GM12891 (cell line): ENCODE results near the gene FBXO22.

Experiments
- PAX5 ChIP-seq: IDR thresholded peaks from 2 replicates; pipeline ENCODE4 v1.6.1; 2011; ENCODE audit warnings: low read length, moderate library complexity, mild to moderate bottlenecking; ENCODE audit not compliant: insufficient read depth, severe bottlenecking
- POLR2A ChIP-seq: IDR thresholded peaks from 2 replicates; pipeline ENCODE4 v1.6.1; 2011; ENCODE audit warnings: low read depth, low read length, control low read depth
- POLR2AphosphoS5 ChIP-seq: IDR thresholded peaks from 2 replicates; pipeline ENCODE4 v1.6.1; 2011; ENCODE audit warnings: low read depth, low read length, control low read depth
- POU2F2 ChIP-seq: IDR thresholded peaks from 2 replicates; pipeline ENCODE4 v1.6.1; 2011; ENCODE audit warnings: low read depth, mild to moderate bottlenecking, control low read depth, low read length, moderate library complexity
- SPI1 ChIP-seq: IDR thresholded peaks from 2 replicates; pipeline ENCODE4 v1.6.1; 2011; ENCODE audit warnings: low read depth, low read length, control low read depth
- TAF1 ChIP-seq: IDR thresholded peaks from 2 replicates; pipeline ENCODE4 v1.6.1; 2011; ENCODE audit warnings: low read depth, low read length, control low read depth

GRCh38 chr15:75866916-75867315, 36.8 kb upstream of the FBXO22 start:
- TF ChIP-seq POLR2A = no peak
- TF ChIP-seq TAF1 = no peak
- TF ChIP-seq POLR2AphosphoS5 = no peak
- no peak for TF ChIP-seq POU2F2
- no peak for TF ChIP-seq SPI1
- no peak for TF ChIP-seq PAX5
